GM21515 (cell line): ENCODE measurements around the gene HLTF.
"Not testable (repeated sequence)": the region's sequence is repeated elsewhere in the genome, so short reads cannot be mapped to it uniquely, and the experiment has no call there.

Source experiments
- ATAC-seq: cut with Tn5 transposase; IDR thresholded peaks from one replicate; pipeline ENCODE4 v1.9.1; 2021; ENCODE audit not compliant: unreplicated experiment

The HLTF gene

GRCh38 chr3:148992635-148993255 lies 93.6 kb downstream of the HLTF start:
- no peak for ATAC-seq

GRCh38 chr3:148992027-148992634 lies 94.2 kb downstream of the HLTF start:
- peak; percentile 33 for ATAC-seq

- ATAC-seq: peak; percentile 89
Measured at GRCh38 chr3:148991219-148992026, 94.9 kb downstream of the HLTF start, which contains the start of gene GYG1. Gene GYG1, plus strand, starts transcription at chr3:148991540. Its CDS starts 101 bp downstream, at chr3:148991641.

- ATAC-seq: peak; percentile 32
Measured at GRCh38 chr3:148990236-148990635, 96.1 kb downstream of the HLTF start.

GRCh38 chr3:148987551-148987950 lies 98.8 kb downstream of the HLTF start:
- ATAC-seq: not testable (repeated sequence)

- no peak for ATAC-seq
Measured at GRCh38 chr3:148981273-148981672, 105.1 kb downstream of the HLTF start.
